ENCODE data around the gene SLC35F1.

DNA sequence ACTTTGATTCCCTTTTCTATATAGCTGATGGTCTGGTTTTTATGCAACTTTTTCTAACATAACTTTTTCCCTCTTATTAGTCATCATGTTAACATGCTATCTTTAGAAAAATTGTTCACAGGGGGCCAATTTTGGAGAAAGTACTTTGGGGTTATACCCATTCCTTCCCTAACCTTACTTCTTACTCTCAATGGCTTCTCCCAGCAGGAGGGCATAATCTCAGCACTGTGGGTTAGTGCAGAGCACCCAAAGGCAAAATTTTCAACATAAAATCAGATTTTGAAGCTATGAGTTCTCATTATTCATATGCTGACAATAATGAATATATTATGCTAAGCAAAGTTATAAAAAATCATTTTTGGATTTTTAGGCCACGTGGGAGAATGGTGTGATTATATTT is 299.2 kb downstream of the SLC35F1 start:
- TF ChIP-seq, protein P1, sequence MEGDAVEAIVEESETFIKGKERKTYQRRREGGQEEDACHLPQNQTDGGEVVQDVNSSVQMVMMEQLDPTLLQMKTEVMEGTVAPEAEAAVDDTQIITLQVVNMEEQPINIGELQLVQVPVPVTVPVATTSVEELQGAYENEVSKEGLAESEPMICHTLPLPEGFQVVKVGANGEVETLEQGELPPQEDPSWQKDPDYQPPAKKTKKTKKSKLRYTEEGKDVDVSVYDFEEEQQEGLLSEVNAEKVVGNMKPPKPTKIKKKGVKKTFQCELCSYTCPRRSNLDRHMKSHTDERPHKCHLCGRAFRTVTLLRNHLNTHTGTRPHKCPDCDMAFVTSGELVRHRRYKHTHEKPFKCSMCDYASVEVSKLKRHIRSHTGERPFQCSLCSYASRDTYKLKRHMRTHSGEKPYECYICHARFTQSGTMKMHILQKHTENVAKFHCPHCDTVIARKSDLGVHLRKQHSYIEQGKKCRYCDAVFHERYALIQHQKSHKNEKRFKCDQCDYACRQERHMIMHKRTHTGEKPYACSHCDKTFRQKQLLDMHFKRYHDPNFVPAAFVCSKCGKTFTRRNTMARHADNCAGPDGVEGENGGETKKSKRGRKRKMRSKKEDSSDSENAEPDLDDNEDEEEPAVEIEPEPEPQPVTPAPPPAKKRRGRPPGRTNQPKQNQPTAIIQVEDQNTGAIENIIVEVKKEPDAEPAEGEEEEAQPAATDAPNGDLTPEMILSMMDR (IDR thresholded peaks at IDR 0.05; ENCODE audit: borderline replicate concordance, extremely low read depth, low read length, poor library complexity, severe bottlenecking), result no peak
- TF ChIP-seq EZH2 (IDR thresholded peaks at IDR 0.05; ENCODE audit: borderline replicate concordance, low read depth, low read length, severe bottlenecking), result no peak
